Measurements from ENCODE around the gene MYO15A.

DNA sequence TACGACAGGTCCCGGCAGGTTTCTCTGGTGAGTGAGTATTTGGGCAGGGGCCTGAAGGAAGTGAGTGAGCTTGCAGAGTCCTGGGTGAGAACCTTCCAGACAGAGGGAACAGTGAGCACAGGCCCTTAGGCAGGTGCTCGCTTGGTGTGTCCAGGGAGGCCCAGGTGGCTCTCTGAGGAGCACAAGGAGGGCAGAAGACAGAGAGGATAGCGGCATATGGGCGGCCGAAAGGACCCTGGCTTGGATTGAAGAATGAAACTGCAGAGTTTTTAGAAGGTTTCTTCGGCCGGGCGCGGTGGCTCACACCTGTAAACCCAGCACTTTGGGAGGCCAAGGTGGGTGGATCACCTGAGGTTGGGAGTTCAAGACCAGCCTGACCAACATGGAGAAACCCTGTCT lies 14.1 kb upstream of the MYO15A start:
- TF ChIP-seq POLR2AphosphoS5 (IDR thresholded peaks at IDR 0.05; ENCODE audit: low read depth, low read length) (no peak), FOXP2 (optimal IDR thresholded peaks at IDR 0.05; ENCODE audit: borderline replicate concordance, extremely low read depth, extremely low read length, insufficient read depth) (no peak), TAF1 (IDR thresholded peaks at IDR 0.05; ENCODE audit: borderline replicate concordance, insufficient read depth, low read length) (no peak), REST (IDR thresholded peaks at IDR 0.05; ENCODE audit: insufficient read depth in 1 of 2, low read depth in 2 of 2, low read length in 2 of 2) (no peak)

All from PFSK-1 (cell line).